GM12878 (cell line): ENCODE results near the gene ITGBL1. TPM values are rescaled to one million over a fixed set of nuclear protein-coding genes. Genes with fewer than 3 reads are reported as not detected.

ENCODE experiments used
- ATF3 ChIP-seq: IDR thresholded peaks from 2 replicates; pipeline ENCODE4 v1.6.1; 2011; ENCODE audit warnings: low read depth, mild to moderate bottlenecking, low read length, moderate library complexity, borderline replicate concordance; ENCODE audit errors: extremely low read depth
- DPF2 ChIP-seq: fragments of 450-650 bp; IDR thresholded peaks from 2 replicates; pipeline ENCODE4 v1.6.1; 2017; ENCODE audit warnings: mild to moderate bottlenecking
- FOXK2 ChIP-seq: fragments of 450-650 bp; IDR thresholded peaks from 2 replicates; pipeline ENCODE4 v1.6.1; 2017; ENCODE audit warnings: mild to moderate bottlenecking, moderate library complexity
- JUNB ChIP-seq: IDR thresholded peaks from 2 replicates; pipeline ENCODE4 v1.6.1; 2016; ENCODE audit warnings: antibody characterized with exemption, mild to moderate bottlenecking
- JUND ChIP-seq: IDR thresholded peaks from 2 replicates; pipeline ENCODE4 v1.6.1; 2012; ENCODE audit warnings: low read depth, mild to moderate bottlenecking, low read length, improper control_type of control experiment, moderate library complexity
- LARP7 ChIP-seq: fragments of 450-650 bp; IDR thresholded peaks from 2 replicates; pipeline ENCODE4 v1.6.1; 2017; ENCODE audit warnings: mild to moderate bottlenecking
- MEF2B ChIP-seq: fragments of 450-650 bp; IDR thresholded peaks from 2 replicates; pipeline ENCODE4 v1.6.1; 2018; ENCODE audit warnings: mild to moderate bottlenecking, moderate library complexity; ENCODE audit not compliant: partially characterized antibody, poor library complexity, severe bottlenecking
- NFYB ChIP-seq: IDR thresholded peaks from 2 replicates; pipeline ENCODE4 v1.6.1; 2011; ENCODE audit warnings: low read depth, mild to moderate bottlenecking, low read length, improper control_type of control experiment, moderate library complexity; ENCODE audit not compliant: insufficient read depth
- PKNOX1 ChIP-seq: fragments of 450-650 bp; IDR thresholded peaks from 2 replicates; pipeline ENCODE4 v1.6.1; 2016; ENCODE audit warnings: mild to moderate bottlenecking
- PRDM15 ChIP-seq: fragments of 450-650 bp; formaldehyde crosslinking; IDR thresholded peaks from 2 replicates; pipeline ENCODE4 v1.4.0; 2020; ENCODE audit warnings: mild to moderate bottlenecking, moderate library complexity
- RB1 ChIP-seq: fragments of 450-650 bp; formaldehyde crosslinking; IDR thresholded peaks from 2 replicates; pipeline ENCODE4 v1.6.1; 2017; ENCODE audit warnings: mild to moderate bottlenecking, borderline replicate concordance
- SMAD5 ChIP-seq: IDR thresholded peaks from 2 replicates; pipeline ENCODE4 v1.6.1; 2016; ENCODE audit warnings: antibody characterized with exemption, low read depth
- polyA plus RNA-seq, 11 experiments: library from polyadenylated mRNA; depleted of rRNA in 4 of 11; unstranded in 6 of 11; stranded (reverse) in 5 of 11; fragments of >200 nt; fragmentation: Nextera tagmentation in 4 of 11; fragmentation: Illumina TruSeq in 1 of 11; extraction: Ambion mirVana in 4 of 11; extraction: Trizol in 1 of 11; gene quantifications; 1 replicate in 1 of 11; 2 replicates in 10 of 11; pipeline versions ENCODE4 v1.2.1 to v1.2.3, GENCODE V29; 2011 to 2016; ENCODE audit warnings: inconsistent platforms in 2 of 11, missing spikeins in 2 of 11, low read depth in 1 of 11
- total RNA-seq, 4 experiments: library from RNA; depleted of rRNA in 3 of 4; stranded (reverse); fragments of >200 nt in 3 of 4; fragmentation: Illumina TruSeq in 1 of 4; extraction: Trizol in 1 of 4; gene quantifications; 2 replicates each; pipeline versions ENCODE4 v1.2.1 to v1.2.3, GENCODE V29; 2013 to 2021

The ITGBL1 gene
- total and polyA plus RNA-seq, 10 of the 15 experiments (the other 5 are each of a cell fraction or from before 2014, with no cell fraction given), result 0.17 to 2.8 (median 0.28) TPM; not detected in 3

GRCh38 chr13:101711307-101712025, 259.0 kb downstream of the ITGBL1 start (continued):
- TF ChIP-seq PRDM15 (no peak), FOXK2 (no peak), JUNB (no peak), DPF2 (no peak), SMAD5 (no peak), ATF3 (no peak), JUND (no peak), NFYB (no peak), LARP7 (no peak), RB1 (no peak), MEF2B (no peak), PKNOX1 (no peak)
